SW 1271 (cell line): ENCODE data around the gene VLDLR.
"Not testable (repeated sequence)": the region's sequence is repeated elsewhere in the genome, so short reads cannot be mapped to it uniquely, and the experiment has no call there.

Experiments
- DNase-seq, 2 experiments: peaks; one replicate each; lab custom pipeline; 2025; lab: John Stamatoyannopoulos, UW

VLDLR gene

GRCh38 chr9:2664174-2665065 is 42.8 kb downstream of the VLDLR start:
- DNase-seq: no peak

- no peak for DNase-seq
Observed at GRCh38 chr9:2666569-2666968, 45.0 kb downstream of the VLDLR start.

DNA sequence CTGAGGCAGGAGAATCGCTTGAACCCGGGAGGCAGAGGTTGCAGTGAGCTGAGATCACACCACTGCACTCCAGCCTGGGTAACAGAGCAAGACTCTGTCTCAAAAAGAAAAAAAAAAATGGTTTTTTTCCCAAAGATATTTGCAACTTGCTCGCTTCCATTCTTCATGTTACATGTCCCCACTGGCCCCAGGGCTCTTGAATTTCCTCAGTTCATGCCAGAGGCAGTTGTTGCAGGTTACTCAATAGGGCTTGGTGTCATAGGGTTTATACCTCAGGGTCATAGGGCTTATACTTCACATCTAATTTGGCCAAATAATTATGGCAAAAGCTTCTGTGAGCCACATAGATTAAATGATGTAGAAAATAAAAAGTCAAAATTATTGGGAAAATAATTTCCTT is 51.6 kb downstream of the VLDLR start:
- DNase-seq: no peak

DNA sequence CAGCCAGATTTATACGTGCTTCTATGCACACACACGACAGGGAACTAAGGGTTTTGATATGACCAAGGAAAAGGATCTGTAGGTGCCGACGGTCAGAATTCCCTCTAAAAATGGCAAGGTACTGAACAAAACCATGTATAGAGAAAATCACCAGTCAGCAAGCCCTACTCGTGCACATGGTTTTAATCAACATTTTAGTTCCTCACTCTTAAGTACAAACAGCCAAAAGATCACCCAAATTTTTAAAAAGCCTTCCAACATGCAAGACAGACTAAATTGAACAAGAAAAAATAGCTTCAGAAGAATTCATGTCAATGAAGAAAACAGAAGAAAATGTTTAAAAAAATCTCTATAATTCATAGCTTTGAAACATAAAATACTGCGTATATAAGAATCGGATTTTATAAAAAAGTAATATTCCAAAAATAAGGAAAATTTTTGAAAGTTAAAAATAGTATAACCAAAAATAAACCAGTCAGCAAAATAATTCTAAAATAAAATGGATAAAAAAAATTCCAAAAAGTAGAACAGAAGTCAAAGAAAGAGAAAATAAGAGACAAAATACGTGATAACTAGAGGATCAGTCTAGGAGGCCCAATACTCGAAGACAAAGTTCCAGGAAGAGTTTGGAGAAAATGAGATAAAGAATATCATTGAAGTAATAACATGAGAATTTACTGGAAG is 52.7 kb downstream of the VLDLR start:
- no peak for DNase-seq

DNA sequence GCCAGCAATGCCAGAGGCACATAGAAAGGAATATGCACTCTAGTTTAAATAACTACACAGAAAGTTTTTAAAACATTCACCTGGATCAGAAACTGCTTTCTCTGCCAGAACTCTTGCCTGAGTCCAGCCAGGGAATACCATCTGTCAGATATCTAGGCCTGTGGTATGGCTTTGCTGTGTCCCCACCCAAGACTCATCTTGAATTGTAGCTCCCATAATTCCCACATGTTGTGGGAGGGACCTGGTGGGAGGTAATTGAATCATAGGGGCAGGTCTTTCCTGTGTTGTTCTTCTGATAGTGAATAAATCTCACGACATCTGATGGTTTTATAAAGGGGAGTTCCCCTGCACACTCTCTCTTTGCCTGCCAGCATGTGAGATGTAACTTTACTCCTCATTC is 54.2 kb downstream of the VLDLR start:
- no peak for DNase-seq

- DNase-seq: no peak
Observed at GRCh38 chr9:2676466-2676865, 54.9 kb downstream of the VLDLR start.

DNA sequence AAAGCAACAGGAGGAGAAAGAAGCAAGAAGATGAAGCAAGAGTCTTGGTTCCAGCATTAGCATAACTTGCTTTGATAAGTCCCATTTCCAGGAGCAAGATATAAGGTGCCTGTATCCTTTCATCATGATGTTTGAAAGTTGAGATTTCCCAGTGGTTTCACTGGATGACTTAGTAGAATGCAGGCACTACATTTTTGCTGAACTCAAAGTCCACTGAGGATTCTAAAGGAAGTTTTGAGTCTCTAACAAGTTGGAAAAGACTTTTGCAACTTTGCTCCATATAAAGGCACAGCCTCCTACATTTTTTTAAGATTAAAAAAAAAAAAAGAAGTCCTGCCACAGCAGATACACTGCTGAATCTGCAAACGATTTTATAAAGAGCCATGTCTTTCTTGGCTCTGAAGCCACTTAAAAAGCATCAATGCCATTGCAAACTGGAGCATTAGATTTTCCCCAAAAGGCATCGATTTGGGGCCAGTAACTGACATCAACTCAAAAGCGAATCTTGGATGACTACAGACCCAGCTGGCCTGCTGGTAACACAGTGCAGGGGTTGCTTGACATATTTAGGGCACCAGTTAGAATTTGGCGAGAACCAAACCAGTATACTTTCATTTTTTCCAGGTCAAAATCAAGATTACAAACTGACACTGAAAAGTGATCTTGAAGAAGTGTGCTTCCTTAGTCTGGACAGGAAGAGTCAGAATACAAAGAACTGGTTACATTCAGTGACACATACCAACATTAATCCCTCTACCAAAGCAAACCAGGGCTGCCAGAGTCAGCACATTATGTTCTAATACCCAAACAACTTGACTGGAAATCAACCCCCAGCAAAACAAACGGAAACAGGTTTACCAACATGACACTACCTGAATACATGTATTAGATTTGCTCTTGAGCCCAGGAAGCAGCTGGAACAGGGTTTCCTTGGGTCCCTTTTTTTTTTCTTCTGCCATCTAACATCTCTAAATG is 56.6 kb downstream of the VLDLR start:
- DNase-seq: no peak

DNA sequence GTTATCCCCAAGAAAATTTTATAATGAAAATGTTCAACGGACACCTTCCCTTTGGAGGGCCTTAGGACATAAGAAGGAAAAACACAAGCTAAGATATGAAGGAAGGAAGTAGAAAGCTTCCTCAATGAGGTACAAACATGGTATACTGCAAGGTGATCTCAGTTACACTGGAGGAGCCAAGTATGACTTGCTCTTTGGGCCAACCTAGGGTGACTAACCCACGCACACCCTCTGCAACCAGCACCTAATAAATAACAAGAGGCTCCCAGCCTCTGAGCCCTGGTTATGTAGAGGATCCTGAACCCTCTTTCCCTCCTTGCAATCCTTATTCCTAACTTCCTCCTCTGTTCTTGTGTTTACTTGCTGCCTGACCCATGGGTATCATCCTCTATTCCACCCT is 57.4 kb downstream of the VLDLR start:
- no peak for DNase-seq

DNA sequence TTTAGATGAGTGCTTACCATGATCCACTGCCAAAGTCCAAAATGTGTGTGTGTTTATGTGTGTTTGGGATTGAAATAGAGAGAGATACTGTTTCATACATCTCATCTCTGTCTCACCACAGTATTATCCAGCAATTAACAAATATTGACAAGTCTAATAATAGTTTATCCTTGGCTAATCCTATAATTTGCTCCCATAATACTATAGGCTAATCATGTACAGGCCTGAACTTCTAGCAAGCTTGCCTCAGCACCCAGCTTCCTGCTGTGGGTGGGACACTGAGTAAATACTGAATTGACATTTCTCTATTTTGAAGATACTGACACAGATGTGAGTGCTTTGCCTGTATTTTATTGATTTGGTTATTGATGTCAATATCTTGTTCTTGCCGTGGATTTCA is 60.4 kb downstream of the VLDLR start:
- no peak for DNase-seq

DNA sequence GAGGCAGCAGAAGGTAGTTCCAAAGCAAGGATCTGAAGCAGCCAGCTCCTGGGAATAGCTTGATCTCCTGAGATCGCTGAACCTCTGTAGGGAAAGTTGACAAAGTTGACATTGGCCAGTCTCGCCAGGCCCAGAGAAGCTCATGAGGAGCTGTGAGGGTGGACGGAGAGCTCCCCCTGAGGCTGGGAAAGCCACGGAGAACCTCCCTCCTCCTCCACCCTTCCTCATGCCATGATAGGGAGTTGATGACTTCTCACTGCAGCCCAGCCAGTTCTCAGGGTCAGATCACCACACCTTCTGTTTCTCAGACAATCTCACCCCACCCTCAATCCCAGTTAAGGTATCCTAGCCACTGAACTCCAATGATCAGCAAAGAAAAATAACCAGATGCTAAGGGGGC is 65.3 kb downstream of the VLDLR start:
- no peak for DNase-seq

DNA sequence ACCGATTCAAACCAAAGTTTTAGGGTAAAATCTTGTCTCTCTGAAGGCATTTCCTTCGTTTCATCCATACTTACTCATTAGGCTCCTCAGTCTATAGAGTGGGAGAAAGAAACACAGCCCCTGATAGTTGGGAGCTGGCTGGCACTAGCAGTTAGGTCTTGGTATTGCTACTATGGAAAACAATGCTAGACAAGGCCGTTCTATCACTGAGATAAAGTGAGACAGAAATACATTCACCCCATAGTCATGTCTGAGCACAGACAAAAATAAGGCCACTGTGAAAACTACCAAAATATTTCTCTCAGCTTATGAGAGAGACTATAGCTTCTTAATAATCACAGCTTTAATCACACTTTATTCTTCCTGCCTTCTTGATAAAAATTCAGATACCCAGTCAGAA is 67.0 kb downstream of the VLDLR start:
- DNase-seq: no peak

GRCh38 chr9:2691212-2691611 is 69.6 kb downstream of the VLDLR start:
- DNase-seq: no peak

GRCh38 chr9:2691626-2692025 is 70.0 kb downstream of the VLDLR start:
- no peak for DNase-seq

DNA sequence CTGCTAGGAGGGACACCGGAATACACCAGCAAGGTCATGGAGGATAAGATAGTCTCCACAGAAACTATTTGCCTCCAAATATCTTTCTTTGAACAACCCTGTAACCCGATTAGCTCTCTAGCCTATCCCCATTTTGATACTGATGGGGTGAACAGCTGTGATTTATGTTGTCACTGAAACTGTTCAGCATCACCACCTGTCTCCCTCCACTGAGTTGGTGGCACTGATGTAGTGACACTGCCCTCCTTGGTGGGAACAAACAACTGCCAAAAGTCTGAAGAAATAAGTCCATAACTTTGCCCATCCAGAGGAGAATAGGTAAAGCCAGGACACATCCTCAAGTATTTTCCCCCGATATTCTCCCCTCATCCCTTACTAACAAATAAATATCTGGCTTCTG is 71.5 kb downstream of the VLDLR start:
- DNase-seq: no peak

DNA sequence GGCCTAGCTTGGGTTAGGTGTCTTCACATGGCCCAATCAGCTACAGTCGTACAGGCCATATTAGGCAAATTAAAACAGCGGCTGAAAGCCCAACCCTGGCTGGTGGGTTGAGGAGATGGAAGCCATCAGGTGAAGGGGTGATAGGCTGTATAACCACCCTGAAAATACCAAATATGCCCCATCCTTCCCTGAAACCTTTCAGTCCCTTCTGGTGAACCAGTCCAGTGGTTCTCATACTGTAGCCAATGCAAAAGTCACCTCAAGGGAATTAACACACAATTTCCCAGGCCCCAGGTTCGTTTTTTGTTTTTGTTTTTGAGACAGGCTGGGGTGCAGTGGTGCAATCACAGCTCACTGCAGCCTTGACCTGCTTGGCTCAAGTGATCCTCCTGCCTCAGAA is 75.9 kb downstream of the VLDLR start:
- no peak for DNase-seq

DNA sequence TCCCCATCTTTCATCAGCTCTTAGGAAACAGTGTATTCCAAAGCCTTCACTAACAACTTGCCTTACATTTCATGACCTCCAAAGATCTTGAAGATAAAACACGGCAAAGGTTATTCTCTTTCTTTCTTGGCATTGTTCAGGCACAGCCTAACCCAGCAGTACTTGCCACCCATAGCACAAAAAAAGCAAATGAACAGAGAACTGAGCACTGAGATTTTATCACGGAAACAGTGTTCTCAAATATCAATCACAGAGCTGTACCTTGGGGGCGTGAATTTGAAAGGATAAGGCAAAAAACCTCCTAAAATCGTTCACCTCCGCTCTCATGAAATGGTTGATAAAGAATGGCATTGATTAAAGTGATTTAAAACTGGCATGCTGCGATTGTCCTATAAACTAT is 78.8 kb downstream of the VLDLR start:
- no peak for DNase-seq

- no peak for DNase-seq
Observed at GRCh38 chr9:2700909-2701550, 79.4 kb downstream of the VLDLR start.

GRCh38 chr9:2704504-2704903 is 82.9 kb downstream of the VLDLR start:
- DNase-seq: no peak

DNA sequence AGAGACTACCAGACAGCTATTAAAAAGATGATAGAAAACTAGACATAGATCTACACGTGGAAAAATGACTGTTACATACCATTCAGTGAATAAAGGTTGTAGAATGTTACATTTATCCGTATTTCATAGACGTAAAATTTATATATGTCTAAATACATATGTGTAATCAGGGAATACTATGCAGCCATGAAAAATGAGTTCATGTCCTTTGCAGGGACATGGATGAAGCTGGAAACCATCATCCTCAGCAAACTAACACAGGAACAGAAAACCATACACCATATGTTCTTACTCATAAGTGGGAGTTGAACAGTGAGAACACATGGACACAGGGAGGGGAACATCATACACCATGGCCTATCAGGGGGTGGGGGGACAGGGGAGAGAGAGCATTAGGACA is 85.7 kb downstream of the VLDLR start:
- DNase-seq: not testable (repeated sequence)
